CD8-positive, alpha-beta memory T cell (primary cell): ENCODE results near the gene DEPDC7. TPM values are rescaled to one million over a fixed set of nuclear protein-coding genes. Genes with fewer than 3 reads are reported as not detected.
"Not testable (repeated sequence)": the region's sequence is repeated elsewhere in the genome, so short reads cannot be mapped to it uniquely, and the experiment has no call there.

Source experiments
- CTCF ChIA-PET: fragments of 350-600 bp; sonication (Branson Sonifier 250); formaldehyde crosslinking; loops from one replicate; lab custom pipeline; 2021; ENCODE audit warnings: antibody characterized with exemption; lab: Charles Lee
- POLR2A ChIA-PET: fragments of 350-600 bp; sonication (Branson Sonifier 250); formaldehyde crosslinking; loops from one replicate; lab custom pipeline; 2021; ENCODE audit warnings: antibody characterized with exemption; lab: Charles Lee
- DNase-seq, 5 donors: peaks; one replicate each; pipeline versions ENCODE4 v3.0.0 to v3.0.0-alpha.2; 2020 to 2022; ENCODE audit warnings: mixed read lengths in 1 of 5
- H3K27ac ChIP-seq: one replicate; pipeline ENCODE4 v1.7.0; 2013; ENCODE audit warnings: low read depth, mild to moderate bottlenecking, low read length, moderate library complexity
- H3K27me3 ChIP-seq: 2 replicates; pipeline ENCODE4 v1.7.0; 2013; ENCODE audit warnings: low read length, mild to moderate bottlenecking; ENCODE audit not compliant: insufficient read depth, poor library complexity, severe bottlenecking
- H3K36me3 ChIP-seq: 2 replicates; pipeline ENCODE4 v1.7.0; 2013; ENCODE audit warnings: mild to moderate bottlenecking, low read length, moderate library complexity; ENCODE audit not compliant: insufficient read depth
- H3K4me1 ChIP-seq: 2 replicates; pipeline ENCODE4 v1.7.0; 2013; ENCODE audit warnings: mild to moderate bottlenecking, low read length, moderate library complexity; ENCODE audit not compliant: insufficient read depth
- H3K4me3 ChIP-seq: 2 replicates; pipeline ENCODE4 v1.7.0; 2013; ENCODE audit warnings: mild to moderate bottlenecking, low read length
- H3K9me3 ChIP-seq: 2 replicates; pipeline ENCODE4 v1.7.0; 2013; ENCODE audit warnings: mild to moderate bottlenecking, low read length
- H3K27ac Mint-ChIP-seq, 8 donors: one replicate each; pipeline ENCODE4 v1.8.0; 2020 to 2021; ENCODE audit warnings: mixed read lengths in 8 of 8, mild to moderate bottlenecking in 6 of 8, inconsistent platforms in 3 of 8, moderate library complexity in 3 of 8
- H3K27me3 Mint-ChIP-seq, 2 donors: one replicate each; pipeline ENCODE4 v1.8.0; 2020 to 2021; ENCODE audit warnings: mixed read lengths in 2 of 2, mild to moderate bottlenecking in 1 of 2, moderate library complexity in 1 of 2
- H3K36me3 Mint-ChIP-seq, 3 donors: one replicate each; pipeline ENCODE4 v1.8.0; 2020 to 2021; ENCODE audit warnings: mixed read lengths in 3 of 3, inconsistent platforms in 1 of 3, mild to moderate bottlenecking in 1 of 3
- H3K4me1 Mint-ChIP-seq, 3 donors: one replicate each; pipeline ENCODE4 v1.8.0; 2020 to 2021; ENCODE audit warnings: mixed read lengths in 3 of 3, inconsistent platforms in 1 of 3, mild to moderate bottlenecking in 1 of 3
- H3K4me3 Mint-ChIP-seq, 7 donors: one replicate each; pipeline ENCODE4 v1.8.0; 2020 to 2021; ENCODE audit warnings: mixed read lengths in 7 of 7, mild to moderate bottlenecking in 6 of 7, moderate library complexity in 4 of 7, inconsistent platforms in 2 of 7
- H3K9me3 Mint-ChIP-seq, 5 donors: one replicate each; pipeline ENCODE4 v1.8.0; 2020 to 2022; ENCODE audit warnings: mixed read lengths in 5 of 5, mild to moderate bottlenecking in 3 of 5, moderate library complexity in 2 of 5, inconsistent platforms in 1 of 5
- polyA plus RNA-seq: library from polyadenylated mRNA; unstranded; fragments of 300-500 nt; fragmentation: Illumina TruSeq; gene quantifications from one replicate; pipeline ENCODE4 v1.2.3, GENCODE V29; 2021
- total RNA-seq, 2 experiments: library from RNA; stranded (reverse); gene quantifications; one replicate each; pipeline ENCODE4 v1.2.3, GENCODE V29; 2021

DEPDC7 gene
- total and polyA plus RNA-seq, 3 experiments from 2014 or later: 0.15 to 1.8 (median 1.7) TPM

GRCh38 chr11:33040033-33040861, 24.6 kb downstream of the DEPDC7 start:
- Histone ChIP-seq H3K36me3 (peaks cover 4% of the 10 kb centered on the region), H3K9me3 (no peaks in the 10 kb centered on the region), H3K27ac (peak overlapping the region; percentile 78), H3K4me1 (peaks cover 10% of the 10 kb centered on the region), H3K27me3 (no peaks in the 10 kb centered on the region), H3K4me3 (peak overlapping the region; percentile 96)
- ChIA-PET CTCF (interaction anchor here (0.7 to 3.1 kb wide), 8 partner anchors 9 to 146 kb away, joined by 3 to 19 read pairs (median 4); no protein-coding TSS in a partner anchor), POLR2A (interaction anchor here (1.0 to 1.4 kb wide), 3 partner anchors 14 to 29 kb away, joined by 3 to 5 read pairs (median 4); partner anchors contain the start of gene DEPDC7)
- H3K4me1 Mint-ChIP-seq: peaks cover 16 to 23% (median 23%) of the 10 kb centered on the region in 3 donors
- peaks cover 3 to 5% of the 10 kb centered on the region in 2 donors for H3K27me3 Mint-ChIP-seq
- H3K9me3 Mint-ChIP-seq: no peaks in the 10 kb centered on the region
- H3K36me3 Mint-ChIP-seq: peaks cover 0 to 22% (median 0%) of the 10 kb centered on the region in 3 donors
- H3K4me3 Mint-ChIP-seq: peak overlapping the region; percentile 94 to 98 (median 95)
- H3K27ac Mint-ChIP-seq: peak overlapping the region; percentile 92 to 98 (median 94)
- peak in 4 of 5 donors; percentile 26 to 58 (median 43) for DNase-seq

- Histone ChIP-seq H3K9me3 (no peaks in the 10 kb centered on the region), H3K27ac (no peak overlapping the region), H3K27me3 (no peaks in the 10 kb centered on the region), H3K4me3 (no peak overlapping the region), H3K36me3 (peaks cover 4% of the 10 kb centered on the region), H3K4me1 (peaks cover 10% of the 10 kb centered on the region)
- POLR2A ChIA-PET: interaction anchor here (0.6 to 1.2 kb wide), 3 partner anchors 26 to 435 kb away, joined by 3 to 4 read pairs (median 3); partner anchors contain the start of gene DEPDC7
- CTCF ChIA-PET: interaction anchor here (1.3 kb wide), 1 partner anchor 84 kb away, joined by 3 read pairs; no protein-coding TSS in a partner anchor
- peak overlapping the region; percentile 94 to 98 (median 95) for H3K4me3 Mint-ChIP-seq
- H3K4me1 Mint-ChIP-seq: peaks cover 16 to 23% (median 23%) of the 10 kb centered on the region in 3 donors
- H3K27ac Mint-ChIP-seq: peak overlapping the region; percentile 92 to 98 (median 94)
- peaks cover 0 to 4% of the 10 kb centered on the region in 2 donors for H3K27me3 Mint-ChIP-seq
- no peaks in the 10 kb centered on the region for H3K9me3 Mint-ChIP-seq
- DNase-seq: no peak
- H3K36me3 Mint-ChIP-seq: peaks cover 0 to 28% (median 3%) of the 10 kb centered on the region in 3 donors
Observed at GRCh38 chr11:33040862-33041453, 25.3 kb downstream of the DEPDC7 start.

GRCh38 chr11:33043221-33043830, 27.6 kb downstream of the DEPDC7 start:
- POLR2A ChIA-PET: no interaction called here
- H3K27me3 Mint-ChIP-seq: no peaks in the 10 kb centered on the region
- Histone ChIP-seq H3K36me3 (peaks cover 4% of the 10 kb centered on the region), H3K27ac (no peak overlapping the region), H3K27me3 (no peaks in the 10 kb centered on the region), H3K4me3 (no peak overlapping the region), H3K9me3 (no peaks in the 10 kb centered on the region), H3K4me1 (peaks cover 10% of the 10 kb centered on the region)
- no peaks in the 10 kb centered on the region for H3K9me3 Mint-ChIP-seq
- peaks cover 0 to 47% (median 7%) of the 10 kb centered on the region in 3 donors for H3K36me3 Mint-ChIP-seq
- DNase-seq: no peak
- CTCF ChIA-PET: interaction anchor here (0.7 to 1.3 kb wide), 3 partner anchors 17 to 729 kb away, joined by 3 read pairs; no protein-coding TSS in a partner anchor
- H3K4me1 Mint-ChIP-seq: peaks cover 17 to 33% (median 29%) of the 10 kb centered on the region in 3 donors
- H3K4me3 Mint-ChIP-seq: no peak overlapping the region
- peak overlapping the region in 1 of 8 donors; percentile 47 for H3K27ac Mint-ChIP-seq

GRCh38 chr11:33044285-33044756, 28.6 kb downstream of the DEPDC7 start:
- Mint-ChIP-seq H3K4me1 (peaks cover 13 to 27% (median 26%) of the 10 kb centered on the region in 3 donors), H3K4me3 (no peak overlapping the region), H3K27ac (no peak overlapping the region), H3K9me3 (no peaks in the 10 kb centered on the region), H3K27me3 (no peaks in the 10 kb centered on the region), H3K36me3 (peaks cover 0 to 48% (median 7%) of the 10 kb centered on the region in 3 donors)
- H3K27me3 ChIP-seq: no peaks in the 10 kb centered on the region
- ChIA-PET CTCF (interaction anchor here (1.3 kb wide), 1 partner anchor 16 kb away, joined by 3 read pairs; no protein-coding TSS in a partner anchor), POLR2A (interaction anchor here (0.8 kb wide), 1 partner anchor 22 kb away, joined by 3 read pairs; no protein-coding TSS in a partner anchor)
- H3K27ac ChIP-seq: no peak overlapping the region
- DNase-seq: no peak
- peaks cover 10% of the 10 kb centered on the region for H3K4me1 ChIP-seq
- peaks cover 4% of the 10 kb centered on the region for H3K36me3 ChIP-seq
- no peaks in the 10 kb centered on the region for H3K9me3 ChIP-seq
- no peak overlapping the region for H3K4me3 ChIP-seq

GRCh38 chr11:33045551-33046255, 30.0 kb downstream of the DEPDC7 start:
- Histone ChIP-seq H3K27ac (no peak overlapping the region), H3K36me3 (peaks cover 4% of the 10 kb centered on the region), H3K4me3 (no peak overlapping the region), H3K27me3 (no peaks in the 10 kb centered on the region), H3K4me1 (peaks cover 4% of the 10 kb centered on the region), H3K9me3 (no peaks in the 10 kb centered on the region)
- H3K27ac Mint-ChIP-seq: no peak overlapping the region
- H3K27me3 Mint-ChIP-seq: no peaks in the 10 kb centered on the region
- DNase-seq: no peak
- no peaks in the 10 kb centered on the region for H3K9me3 Mint-ChIP-seq
- H3K36me3 Mint-ChIP-seq: peaks cover 0 to 46% (median 7%) of the 10 kb centered on the region in 3 donors
- no peak overlapping the region for H3K4me3 Mint-ChIP-seq
- H3K4me1 Mint-ChIP-seq: peaks cover 7 to 25% (median 25%) of the 10 kb centered on the region in 3 donors
- POLR2A ChIA-PET: no interaction called here
- CTCF ChIA-PET: interaction anchor here (1.2 kb wide), 1 partner anchor 20 kb away, joined by 4 read pairs; no protein-coding TSS in a partner anchor

GRCh38 chr11:33048701-33049100, 33.0 kb downstream of the DEPDC7 start:
- CTCF ChIA-PET: interaction anchor here (1.4 kb wide), 1 partner anchor 93 kb away, joined by 3 read pairs; no protein-coding TSS in a partner anchor
- H3K4me3 Mint-ChIP-seq, H3K4me3 ChIP-seq, H3K9me3 Mint-ChIP-seq, POLR2A ChIA-PET, H3K27me3 Mint-ChIP-seq, H3K4me1 ChIP-seq, H3K9me3 ChIP-seq, H3K36me3 ChIP-seq, H3K27me3 ChIP-seq, H3K27ac ChIP-seq, DNase-seq, H3K27ac Mint-ChIP-seq: not testable (repeated sequence)
- peaks cover 1 to 16% (median 15%) of the 10 kb centered on the region in 3 donors for H3K4me1 Mint-ChIP-seq
- peaks cover 0 to 49% (median 9%) of the 10 kb centered on the region in 3 donors for H3K36me3 Mint-ChIP-seq
